Spleen (tissue), 13 donors: ENCODE results near the gene KRT23. TPM values are rescaled to one million over a fixed set of nuclear protein-coding genes. Genes with fewer than 3 reads are reported as not detected.

Source experiments
- DNase-seq: peaks from one replicate; pipeline ENCODE4 v3.0.0-alpha.2; 2020
- H3K27ac ChIP-seq, 8 donors: fragments of 200-600 bp; sonication (generic) in 7 of 8; 1 replicate in 4 of 8; 2 replicates in 4 of 8; pipeline versions ENCODE4 v1.5.0 to v1.8.0; 2016 to 2021; ENCODE audit warnings: inconsistent platforms in 4 of 8, mild to moderate bottlenecking in 4 of 8, moderate library complexity in 1 of 8
- H3K27me3 ChIP-seq, 7 donors: fragments of 200-600 bp; sonication (generic) in 6 of 7; replicated peaks in 1 of 7; 1 replicate in 4 of 7; 2 replicates in 3 of 7; pipeline versions ENCODE4 v1.5.0 to v1.8.0; 2016 to 2021; ENCODE audit warnings: inconsistent platforms in 3 of 7, mild to moderate bottlenecking in 1 of 7
- H3K36me3 ChIP-seq, 6 donors: fragments of 200-600 bp; sonication (generic) in 5 of 6; 1 replicate in 4 of 6; 2 replicates in 2 of 6; pipeline versions ENCODE4 v1.5.0 to v1.8.0; 2016 to 2021; ENCODE audit warnings: inconsistent platforms in 2 of 6
- H3K4me1 ChIP-seq, 6 donors: fragments of 200-600 bp; sonication (generic) in 5 of 6; 1 replicate in 3 of 6; 2 replicates in 3 of 6; pipeline versions ENCODE4 v1.5.0 to v1.8.0; 2016 to 2021; ENCODE audit warnings: inconsistent platforms in 3 of 6
- H3K4me3 ChIP-seq, 8 donors: fragments of 200-600 bp; sonication (generic) in 7 of 8; 1 replicate in 4 of 8; 2 replicates in 4 of 8; pipeline versions ENCODE4 v1.5.0 to v1.8.0; 2016 to 2021; ENCODE audit warnings: inconsistent platforms in 4 of 8, mild to moderate bottlenecking in 4 of 8, moderate library complexity in 2 of 8
- H3K9me3 ChIP-seq, 8 donors: fragments of 200-600 bp; sonication (generic) in 7 of 8; 1 replicate in 4 of 8; 2 replicates in 4 of 8; pipeline versions ENCODE4 v1.5.0 to v1.8.0; 2016 to 2021; ENCODE audit warnings: inconsistent platforms in 4 of 8
- CTCF ChIP-seq, 11 experiments: fragments of 200-600 bp in 7 of 11; fragments of 450-650 bp in 4 of 11; sonication (generic) in 4 of 11; IDR thresholded peaks in 8 of 11; conservative IDR thresholded peaks in 3 of 11; 1 replicate in 7 of 11; 2 replicates in 4 of 11; pipeline versions ENCODE4 v1.4.0 to v1.8.0; 2016 to 2021; ENCODE audit warnings: antibody characterized with exemption in 11 of 11, inconsistent platforms in 4 of 11, mild to moderate bottlenecking in 1 of 11
- POLR2A ChIP-seq, 3 donors: fragments of 450-650 bp; IDR thresholded peaks; one replicate each; pipeline ENCODE4 v1.5.1; 2017; ENCODE audit warnings: antibody characterized with exemption in 3 of 3, mild to moderate bottlenecking in 1 of 3
- POLR2AphosphoS5 ChIP-seq, 3 donors: sonication (generic); formaldehyde crosslinking; IDR thresholded peaks; one replicate each; pipeline ENCODE4 v1.5.1; 2017; ENCODE audit warnings: antibody characterized with exemption in 3 of 3
- WGBS, 5 donors: extraction: QIAGEN DNeasy Blood & Tissue Kit in 3 of 5; methylation state at CpG; one replicate each; pipeline versions ENCODE4 v1.1.5 to v1.1.7; 2013 to 2018; 5-methylcytosine and 5-hydroxymethylcytosine counted together
- intact Hi-C: fragments of 100-400 bp; cut with DNase I; formaldehyde crosslinking; loops from one replicate; pipeline ENCODE4 v1.15.0; 2023; ENCODE audit warnings: low total_unique reads
- long read RNA-seq, 2 donors: transcript quantifications; one replicate each; lab custom pipeline, GENCODE V29; 2026
- polyA plus RNA-seq, 3 donors: library from polyadenylated mRNA; stranded (reverse); fragments of 200-250 nt; gene quantifications; one replicate each; pipeline ENCODE4 v1.2.1, GENCODE V29; 2013
- total RNA-seq, 7 donors: library from RNA; depleted of rRNA in 3 of 7; stranded (reverse); fragments of >200 nt in 3 of 7; fragmentation: NEBNext Ultra II Directional in 4 of 7; extraction: Animal tissue kit (Norgen Biotek cat#: 25700) in 4 of 7; gene quantifications; one replicate each; pipeline versions ENCODE4 v1.1.0 to v1.2.1, GENCODE V29; 2016 to 2021
- donor health status: healthy with polysubstance abuse.
- donor health status: DM: no; HTN: no; CAD: no; lungs with moderate emphysema.
- donor health status: DM: no; HTN: no; CAD: no.
- donor health status: Bipolar disorder and iron deficiency.
- donor health status: healthy.
- donor health status: DM: no; HTN: no; CAD: no.
- donor health status: DM: yes; HTN: yes; CAD: no.

Gene KRT23
- total RNA-seq (10 to 100 TPM in 1 of 7 donors, 1 to 10 TPM in 6; 1.5 to 21.7 (median 6.3) TPM), polyA plus RNA-seq (1 to 10 TPM in 1 of 3 donors, under 1 TPM in 2; 0.03 to 1.2 (median 0.70) TPM)
- long read RNA-seq, donor 1 = 0 reads
- long read RNA-seq, donor 2 = 0 reads

GRCh38 chr17:40937384-40937819 is at the start of gene KRT23:
TSS of gene KRT23 (minus strand) at chr17:40937646. CDS start at chr17:40936603, 1,043 bp downstream.
- TF ChIP-seq CTCF (IDR thresholded peaks at IDR 0.05 in 8 of 11, conservative IDR thresholded peaks at IDR 0.05 in 3 of 11) (no peak), POLR2AphosphoS5 (IDR thresholded peaks at IDR 0.05) (no peak)
- DNase-seq = no peak
- no peaks in the 10 kb centered on the region for H3K4me1 ChIP-seq
- 48 to 64% (median 54%) methylated on average over 9 of the region's 9 CpGs for WGBS, 5 donors
- peak within 1 kb of the TSS in 4 of 8 donors; percentile 17 to 80 (median 49) for H3K27ac ChIP-seq
- H3K27me3 ChIP-seq = peaks cover 0 to 8% (median 0%) of the 10 kb centered on the region in 7 donors
- intact Hi-C loops = no loop called here
- H3K36me3 ChIP-seq = no peaks in the 10 kb centered on the region
- H3K4me3 ChIP-seq = peak within 1 kb of the TSS in 2 of 8 donors; percentile 12 to 30
- no peaks in the 10 kb centered on the region for H3K9me3 ChIP-seq

GRCh38 chr17:40986920-40987319 is 49.5 kb upstream of the KRT23 start:
- peaks cover 0 to 3% (median 0%) of the 10 kb centered on the region in 8 donors for H3K9me3 ChIP-seq
- no peak for DNase-seq
- intact Hi-C loops = no loop called here
- no peak for TF ChIP-seq CTCF (IDR thresholded peaks at IDR 0.05 in 8 of 11, conservative IDR thresholded peaks at IDR 0.05 in 3 of 11)
- TF ChIP-seq POLR2AphosphoS5 (IDR thresholded peaks at IDR 0.05) = no peak
- TF ChIP-seq POLR2A (IDR thresholded peaks at IDR 0.05) = no peak
- 53 to 71% (median 63%) methylated on average over 8 of the region's 8 CpGs for WGBS, 5 donors
- H3K4me1 ChIP-seq = peaks cover 0 to 6% (median 0%) of the 10 kb centered on the region in 6 donors
- no peak overlapping the region for H3K4me3 ChIP-seq
- no peak overlapping the region for H3K27ac ChIP-seq
- peaks cover 0 to 26% (median 0%) of the 10 kb centered on the region in 7 donors for H3K27me3 ChIP-seq
- H3K36me3 ChIP-seq = no peaks in the 10 kb centered on the region

GRCh38 chr17:40984226-40984625 is 46.8 kb upstream of the KRT23 start, which contains the start of gene KRT40:
TSS of gene KRT40 (minus strand) at chr17:40984326. CDS start at chr17:40984273, 53 bp downstream.
- peaks cover 0 to 6% (median 0%) of the 10 kb centered on the region in 6 donors for H3K4me1 ChIP-seq
- 42 to 64% (median 56%) methylated on average over 3 of the region's 3 CpGs for WGBS, 5 donors
- H3K36me3 ChIP-seq = no peaks in the 10 kb centered on the region
- H3K4me3 ChIP-seq = no peak within 1 kb of the TSS
- DNase-seq = no peak
- no peak within 1 kb of the TSS for H3K27ac ChIP-seq
- H3K27me3 ChIP-seq = peaks cover 0 to 17% (median 0%) of the 10 kb centered on the region in 7 donors
- intact Hi-C loops = no loop called here
- no peak for TF ChIP-seq POLR2AphosphoS5 (IDR thresholded peaks at IDR 0.05)
- TF ChIP-seq POLR2A (IDR thresholded peaks at IDR 0.05) = no peak
- no peak for TF ChIP-seq CTCF (IDR thresholded peaks at IDR 0.05 in 8 of 11, conservative IDR thresholded peaks at IDR 0.05 in 3 of 11)
- H3K9me3 ChIP-seq = no peaks in the 10 kb centered on the region

GRCh38 chr17:40981115-40981514 is 43.7 kb upstream of the KRT23 start:
- intact Hi-C loops = no loop called here
- peaks cover 0 to 27% (median 0%) of the 10 kb centered on the region in 7 donors for H3K27me3 ChIP-seq
- H3K36me3 ChIP-seq = no peaks in the 10 kb centered on the region
- no peak for DNase-seq
- WGBS, 5 donors = 56 to 70% (median 63%) methylated on average over 5 of the region's 5 CpGs
- no peak for TF ChIP-seq POLR2A (IDR thresholded peaks at IDR 0.05)
- TF ChIP-seq POLR2AphosphoS5 (IDR thresholded peaks at IDR 0.05) = no peak
- TF ChIP-seq CTCF (IDR thresholded peaks at IDR 0.05 in 8 of 11, conservative IDR thresholded peaks at IDR 0.05 in 3 of 11) = no peak
- H3K4me1 ChIP-seq = no peaks in the 10 kb centered on the region
- H3K4me3 ChIP-seq = no peak overlapping the region
- no peak overlapping the region for H3K27ac ChIP-seq
- H3K9me3 ChIP-seq = no peaks in the 10 kb centered on the region
